Measurements from ENCODE around the gene GALNTL6.
"Not testable (repeated sequence)": the region's sequence is repeated elsewhere in the genome, so short reads cannot be mapped to it uniquely, and the experiment has no call there.

The GALNTL6 gene

DNA sequence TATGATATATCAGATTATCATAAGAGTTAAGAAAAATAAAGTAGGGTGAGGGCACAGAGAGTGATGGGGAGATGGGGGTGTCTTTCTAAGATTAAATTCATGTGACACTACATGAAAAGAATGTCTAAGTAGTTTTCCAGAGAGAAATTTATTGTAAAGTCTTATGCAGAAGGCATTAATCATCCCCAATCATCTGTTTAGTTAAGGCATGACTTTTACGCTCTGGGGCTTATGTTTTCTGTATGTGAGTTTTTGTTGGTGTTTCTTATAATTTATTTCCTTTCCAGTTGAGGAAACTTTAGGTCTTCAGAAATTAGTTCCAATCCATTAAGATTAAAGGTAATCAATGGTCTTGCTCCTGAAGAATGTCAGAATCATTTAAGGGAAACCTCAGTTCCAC, 972.4 kb downstream of the GALNTL6 start:
- DNase-seq (ENCODE audit: extremely low read depth in 1 of 2, low read depth in 1 of 2) = no peak

DNA sequence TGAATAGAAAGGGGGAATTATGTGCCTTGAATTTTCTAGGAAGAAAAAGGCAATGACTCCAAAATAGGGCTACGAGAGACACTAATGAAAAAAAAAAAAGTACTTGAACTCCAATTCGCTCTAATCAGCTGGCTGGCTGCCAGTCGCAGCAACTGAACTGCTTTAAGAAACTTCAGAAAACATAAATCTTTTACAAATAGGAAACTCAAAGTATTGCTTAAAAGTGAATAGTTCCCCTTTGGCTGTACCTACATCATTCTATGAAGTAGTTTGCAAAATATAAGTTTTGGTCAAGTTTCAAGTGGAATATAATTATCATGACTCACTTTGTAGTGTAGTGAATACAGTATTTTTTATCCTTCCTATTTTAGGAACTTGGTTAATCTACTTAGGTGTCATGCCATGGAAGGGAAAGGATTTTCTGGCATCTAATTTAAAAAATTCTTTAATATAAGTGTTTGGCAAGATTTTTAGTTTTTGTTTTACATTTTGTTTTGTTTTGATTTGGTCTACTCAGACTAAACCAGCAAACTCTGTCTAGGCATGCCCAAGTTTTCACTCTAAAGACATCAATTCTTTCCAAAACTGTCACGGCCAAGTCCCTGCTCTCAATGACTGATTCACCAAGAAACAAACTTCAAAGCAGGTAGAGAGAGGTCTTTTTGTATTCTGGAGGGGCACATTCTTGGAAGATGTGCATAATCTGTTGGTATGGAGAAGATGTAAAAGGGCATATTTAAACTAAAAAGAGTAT, 973.0 kb downstream of the GALNTL6 start:
- DNase-seq (ENCODE audit: extremely low read depth in 1 of 2, low read depth in 1 of 2) = no peak

DNA sequence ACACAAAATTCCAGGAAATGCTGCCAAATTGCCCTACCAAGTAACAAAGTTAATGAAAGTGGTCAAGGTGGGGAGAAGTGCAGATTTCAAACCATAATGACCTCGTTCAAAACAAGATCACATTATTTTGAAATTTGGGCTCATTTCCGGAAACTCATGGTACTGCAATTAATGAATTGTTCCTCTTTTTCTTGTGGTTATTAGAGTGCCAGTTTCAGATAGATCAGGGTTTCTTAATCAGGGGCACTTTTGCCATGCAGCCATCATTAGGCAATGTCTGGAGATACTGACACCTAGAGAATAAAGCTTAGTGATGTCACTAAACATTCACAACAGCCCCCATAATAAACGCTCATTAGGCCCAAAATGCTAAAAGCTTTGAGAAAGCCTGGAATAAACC, 973.9 kb downstream of the GALNTL6 start:
- DNase-seq (ENCODE audit: extremely low read depth in 1 of 2, low read depth in 1 of 2) = no peak

DNA sequence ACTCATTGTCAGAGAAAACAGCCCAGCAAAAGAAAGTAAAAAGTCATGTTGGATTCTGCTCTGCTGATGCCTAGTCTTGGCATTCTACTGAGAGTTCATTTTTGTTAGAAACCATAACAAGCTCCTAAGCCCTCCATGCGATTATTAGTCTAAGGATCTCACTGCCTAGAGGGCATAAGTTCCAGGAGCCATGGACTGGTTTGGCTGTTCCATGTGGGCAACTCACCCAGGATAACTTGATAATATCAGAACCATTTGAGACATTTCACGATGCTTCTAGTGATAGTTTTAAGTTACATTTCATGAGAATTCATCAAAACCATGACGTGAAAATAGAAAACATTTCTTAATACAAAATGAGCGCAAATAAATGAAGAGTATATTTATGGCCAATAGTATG, 978.6 kb downstream of the GALNTL6 start:
- DNase-seq (ENCODE audit: extremely low read depth in 1 of 2, low read depth in 1 of 2) = no peak

DNA sequence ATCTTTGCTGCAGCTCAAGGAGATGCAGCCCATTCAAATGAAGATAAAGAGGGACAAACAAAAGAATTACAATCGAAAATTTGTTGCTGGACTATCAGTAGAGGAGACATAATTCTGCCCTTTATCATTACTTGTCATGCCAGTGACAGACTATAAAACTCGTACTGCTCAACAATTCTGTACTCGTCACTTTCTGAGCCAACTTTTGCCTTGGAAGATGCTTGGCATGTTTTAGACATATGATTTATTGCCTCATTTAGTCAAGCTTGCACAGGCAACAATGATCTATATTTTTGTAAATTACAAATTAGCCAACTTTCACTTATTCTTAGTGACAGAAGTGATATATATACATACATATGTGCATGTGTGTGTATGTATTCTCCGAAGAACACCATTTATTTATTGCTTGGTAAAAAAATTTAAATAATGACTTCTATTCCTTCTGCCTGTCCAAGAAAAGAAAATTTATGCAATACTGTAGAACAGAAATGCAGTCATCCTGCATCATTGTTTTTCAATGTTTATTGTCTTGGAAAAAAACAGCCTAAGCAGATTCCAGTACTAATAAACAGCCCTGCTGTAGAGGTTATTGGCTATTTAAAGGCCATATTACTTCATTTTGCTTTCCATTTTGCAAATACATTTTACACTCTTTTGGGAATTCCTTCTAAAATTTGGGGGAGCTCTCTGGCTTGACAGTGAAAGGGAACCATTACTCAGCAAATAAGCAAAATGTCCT, 980.5 kb downstream of the GALNTL6 start:
- DNase-seq (ENCODE audit: extremely low read depth in 1 of 2, low read depth in 1 of 2) = no peak

DNA sequence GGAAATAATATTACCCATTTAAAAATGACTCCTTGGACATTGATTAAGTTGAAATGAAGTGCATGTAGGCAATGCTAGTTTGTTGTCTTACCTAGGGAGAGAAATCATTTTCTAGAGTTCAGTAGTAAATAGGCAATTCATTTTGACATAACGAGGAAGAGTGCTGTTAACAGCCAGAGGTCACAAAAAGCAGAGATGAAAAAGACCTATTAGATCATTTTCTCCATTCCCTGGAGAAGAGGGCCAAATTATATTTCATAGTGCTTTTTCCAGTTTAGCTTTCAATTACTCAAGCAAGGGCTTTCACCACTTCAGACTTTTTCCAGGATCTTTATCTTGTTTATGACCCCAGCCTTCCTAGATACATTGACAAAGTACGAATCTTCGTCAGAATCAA, 981.1 kb downstream of the GALNTL6 start:
- no peak for DNase-seq (ENCODE audit: extremely low read depth in 1 of 2, low read depth in 1 of 2)

DNA sequence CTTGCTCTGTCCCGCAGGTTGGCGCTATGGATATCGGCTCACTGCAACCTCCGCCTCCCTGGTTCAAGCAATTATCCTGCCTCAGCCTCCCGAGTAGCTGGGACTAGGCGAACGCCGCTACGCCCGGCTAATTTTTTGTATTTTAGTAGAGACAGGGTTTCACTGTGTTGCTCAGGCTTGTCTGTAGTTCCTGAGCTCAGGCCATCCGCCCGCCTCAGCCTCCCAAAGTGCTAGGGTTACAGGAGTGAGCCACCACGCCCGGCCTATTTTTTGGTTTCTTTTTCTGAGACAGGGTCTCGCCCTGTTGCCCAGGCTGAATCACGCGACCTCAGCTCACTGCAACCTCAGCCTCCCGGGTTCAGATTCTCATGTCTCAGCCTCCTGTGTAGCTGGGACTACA, 984.1 kb downstream of the GALNTL6 start:
- DNase-seq (ENCODE audit: extremely low read depth in 1 of 2, low read depth in 1 of 2) = not testable (repeated sequence)

DNA sequence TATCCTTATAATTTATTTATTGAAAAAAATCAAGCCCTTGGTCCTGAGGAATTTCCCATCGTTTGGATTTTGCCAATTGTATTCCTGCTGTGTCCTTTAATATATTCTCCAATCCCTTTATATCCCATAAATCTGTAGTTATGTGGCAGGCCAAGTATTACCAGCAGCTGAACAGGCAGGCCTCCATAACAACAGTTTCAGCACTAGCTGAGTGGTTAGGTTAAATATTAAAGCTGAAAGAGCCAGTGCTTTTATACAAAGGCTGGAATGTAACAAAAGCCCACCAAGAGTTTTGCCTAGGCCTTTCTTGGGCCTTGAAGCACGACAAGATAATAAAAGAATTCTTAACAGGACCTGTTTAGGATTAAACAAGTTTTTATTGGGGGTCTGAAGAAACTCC, 988.8 kb downstream of the GALNTL6 start:
- DNase-seq (ENCODE audit: extremely low read depth in 1 of 2, low read depth in 1 of 2) = no peak

DNA sequence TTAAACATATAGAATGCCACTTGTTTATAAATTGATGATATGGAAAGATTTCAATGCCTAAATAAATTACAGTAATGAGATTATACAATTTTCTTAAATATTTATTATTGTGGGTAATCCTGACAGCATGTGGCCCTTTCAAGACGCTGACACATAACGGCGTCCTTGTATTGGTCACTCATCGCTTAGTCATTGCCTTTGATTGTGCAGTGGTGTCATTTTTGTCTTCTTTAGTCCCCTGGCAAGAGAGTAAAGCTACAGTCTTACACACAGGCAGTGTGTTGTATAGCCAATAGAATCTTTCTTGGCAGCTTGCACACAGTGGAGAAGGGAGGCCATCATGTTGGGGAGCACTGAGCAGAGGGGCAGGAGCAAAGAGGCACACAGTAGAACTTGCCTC, 993.6 kb downstream of the GALNTL6 start:
- no peak for DNase-seq (ENCODE audit: extremely low read depth in 1 of 2, low read depth in 1 of 2)

DNA sequence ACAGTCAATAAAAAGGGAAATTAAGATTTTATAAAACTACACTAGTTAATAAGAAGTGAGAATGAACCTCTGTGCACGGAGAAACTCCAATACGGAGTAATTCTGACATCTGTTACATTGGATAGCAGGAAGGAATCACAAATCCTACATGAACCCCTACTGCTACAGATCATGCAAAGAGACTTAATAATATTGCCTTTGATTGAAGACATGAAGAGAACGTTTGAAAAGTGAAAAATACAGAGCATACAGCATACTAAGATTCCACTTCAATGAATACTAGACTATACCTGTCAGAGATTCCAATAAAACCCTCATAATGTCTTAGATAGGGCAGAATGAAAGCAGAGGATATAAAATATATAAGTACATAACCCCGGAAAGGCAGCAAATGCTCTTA, 995.0 kb downstream of the GALNTL6 start:
- DNase-seq (ENCODE audit: extremely low read depth in 1 of 2, low read depth in 1 of 2) = no peak

DNA sequence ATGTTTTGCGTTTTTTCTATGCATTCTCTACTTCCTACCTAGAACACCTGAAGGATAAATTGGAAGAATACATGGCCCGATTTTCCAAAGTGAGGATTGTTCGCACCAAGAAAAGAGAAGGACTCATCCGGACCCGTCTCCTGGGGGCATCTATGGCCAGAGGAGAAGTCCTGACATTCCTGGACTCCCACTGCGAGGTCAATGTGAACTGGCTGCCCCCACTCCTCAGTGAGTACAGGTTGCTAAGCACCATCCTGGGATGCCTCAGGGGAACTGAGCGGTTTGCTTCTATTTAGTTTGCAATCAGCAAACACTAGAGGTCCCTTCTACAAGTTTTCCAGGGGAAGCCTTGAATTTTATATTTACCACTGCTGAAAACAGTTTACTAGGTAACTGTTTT, 996.1 kb downstream of the GALNTL6 start:
- no peak for DNase-seq (ENCODE audit: extremely low read depth in 1 of 2, low read depth in 1 of 2)

DNA sequence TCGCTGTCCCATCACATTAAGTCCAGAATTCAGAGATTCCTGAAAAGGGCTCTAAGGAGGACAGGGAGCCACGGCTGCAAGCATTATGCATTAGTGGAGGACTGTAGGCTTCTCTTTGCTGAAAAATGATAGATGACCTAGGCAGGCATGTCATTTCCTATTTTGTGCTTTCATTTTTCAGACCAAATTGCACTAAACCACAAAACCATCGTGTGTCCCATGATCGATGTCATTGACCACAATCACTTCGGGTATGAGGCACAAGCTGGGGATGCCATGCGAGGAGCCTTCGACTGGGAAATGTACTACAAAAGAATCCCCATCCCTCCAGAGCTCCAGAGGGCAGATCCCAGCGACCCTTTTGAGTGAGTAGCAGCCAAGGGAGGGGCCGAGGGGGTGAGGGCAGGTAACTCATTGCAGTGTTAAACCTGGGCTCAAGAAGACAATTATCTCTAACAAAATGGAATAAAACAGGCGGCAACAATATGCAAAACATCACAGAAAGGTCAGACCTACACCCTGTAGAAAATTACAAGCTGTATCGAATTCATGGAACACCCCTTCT, 1000.2 kb downstream of the GALNTL6 start:
- DNase-seq (ENCODE audit: extremely low read depth in 1 of 2, low read depth in 1 of 2) = no peak

DNA sequence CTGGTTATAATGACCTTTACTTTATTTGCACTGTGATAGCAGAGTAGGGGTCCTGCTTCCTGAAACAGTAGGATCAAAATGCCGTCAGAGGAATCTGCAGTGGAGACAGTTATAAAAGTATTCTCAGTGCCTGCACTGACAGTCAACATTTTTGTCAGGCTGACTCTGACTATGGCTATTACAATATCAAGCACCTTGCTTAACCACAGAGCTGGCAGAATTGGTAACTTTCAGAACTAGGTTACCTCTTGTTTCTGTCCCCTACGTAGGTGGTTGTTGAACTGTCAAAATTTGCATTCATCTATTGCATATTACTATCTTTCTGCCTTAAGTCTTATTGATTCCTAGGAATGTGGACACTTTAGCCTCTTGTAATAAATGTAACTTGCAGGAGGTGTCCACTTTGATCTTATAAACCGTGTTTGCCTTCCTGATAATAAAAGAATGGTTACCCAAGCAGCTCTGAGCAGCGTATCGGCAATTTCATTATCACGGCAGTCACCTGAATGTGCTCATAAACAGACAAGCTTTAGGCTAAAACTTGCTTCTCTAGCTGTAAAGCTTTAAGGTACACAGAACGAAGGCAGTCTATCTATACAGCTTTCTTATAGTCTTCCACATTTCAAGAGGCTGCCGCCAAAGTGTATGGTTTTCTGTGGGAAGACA, 1002.4 kb downstream of the GALNTL6 start:
- DNase-seq (ENCODE audit: extremely low read depth in 1 of 2, low read depth in 1 of 2) = no peak

DNA sequence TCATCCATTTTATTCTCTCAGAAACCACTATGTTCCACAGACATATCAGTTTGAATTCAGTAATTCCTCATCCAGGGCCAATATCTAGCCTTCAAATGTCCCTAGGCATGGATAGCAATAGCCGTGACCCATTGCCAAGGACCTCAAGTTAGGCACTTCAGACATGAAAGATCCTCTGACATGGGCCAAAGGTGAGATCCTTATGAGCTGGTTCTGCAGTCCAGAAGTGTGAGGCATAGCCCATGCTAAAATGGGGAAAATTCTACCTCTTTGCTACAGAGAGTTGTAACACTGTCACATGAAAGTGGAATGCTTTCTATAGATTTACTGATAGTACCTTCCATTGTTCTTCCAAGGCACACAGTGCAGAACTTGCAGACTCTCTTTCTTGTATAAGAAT, 1005.7 kb downstream of the GALNTL6 start:
- no peak for DNase-seq (ENCODE audit: extremely low read depth in 1 of 2, low read depth in 1 of 2)

DNA sequence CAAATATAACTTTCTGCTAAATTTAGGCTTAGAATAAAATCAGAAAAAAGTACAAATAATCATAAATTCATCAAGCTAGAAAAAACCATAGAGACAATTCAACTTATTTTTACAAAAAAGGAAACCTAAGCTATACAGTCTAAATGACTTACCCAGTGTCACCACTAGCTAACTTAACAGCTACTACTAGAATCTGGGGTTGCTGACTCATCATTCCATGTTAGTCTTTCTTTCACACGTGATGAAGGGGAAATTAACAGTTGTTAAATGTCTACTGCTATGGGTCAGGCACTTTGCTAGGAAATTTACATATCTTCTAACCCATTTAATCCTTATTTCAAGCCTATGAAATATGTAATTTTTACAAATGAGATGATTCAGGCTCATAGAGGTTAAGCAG, 1006.1 kb downstream of the GALNTL6 start:
- no peak for DNase-seq (ENCODE audit: extremely low read depth in 1 of 2, low read depth in 1 of 2)

DNA sequence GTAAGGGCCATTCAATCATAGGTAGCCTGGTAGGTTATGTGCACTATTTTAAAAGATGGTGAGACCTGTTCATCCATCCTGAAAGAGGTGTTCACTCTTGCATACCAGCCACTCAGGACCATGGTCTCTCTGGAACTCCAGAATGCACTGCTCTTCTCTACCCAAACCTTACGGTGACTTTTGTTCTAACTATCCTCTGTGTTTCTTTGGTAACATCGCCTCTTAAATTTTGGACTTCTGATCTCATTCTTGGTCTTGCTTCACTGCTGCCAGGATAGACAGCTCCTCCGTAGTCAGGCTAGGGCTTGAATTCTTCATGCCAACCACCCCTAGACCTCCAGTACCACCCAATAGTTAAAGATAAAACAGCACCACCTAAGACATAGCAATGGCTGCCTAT, 1009.1 kb downstream of the GALNTL6 start:
- no peak for DNase-seq (ENCODE audit: extremely low read depth in 1 of 2, low read depth in 1 of 2)

DNA sequence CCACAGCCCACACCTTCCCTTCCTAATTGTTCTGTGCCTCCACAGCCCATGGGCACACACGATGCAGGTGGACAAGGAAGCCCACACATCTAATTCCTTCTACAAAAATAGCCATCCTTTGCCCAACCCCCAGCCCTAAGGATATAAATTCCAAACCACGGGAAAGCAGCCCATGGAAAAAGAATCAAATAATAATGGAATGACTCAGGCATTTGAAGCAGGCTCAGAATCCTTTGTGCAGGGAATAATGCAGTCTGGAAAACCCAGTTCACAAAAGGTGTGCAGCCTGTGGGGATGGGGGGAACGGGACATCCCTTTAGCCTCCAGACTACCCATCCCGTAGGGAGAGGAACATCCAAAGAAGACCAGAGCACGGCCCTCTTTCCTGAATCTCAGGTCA, 1013.1 kb downstream of the GALNTL6 start:
- no peak for DNase-seq (ENCODE audit: extremely low read depth in 1 of 2, low read depth in 1 of 2)

DNA sequence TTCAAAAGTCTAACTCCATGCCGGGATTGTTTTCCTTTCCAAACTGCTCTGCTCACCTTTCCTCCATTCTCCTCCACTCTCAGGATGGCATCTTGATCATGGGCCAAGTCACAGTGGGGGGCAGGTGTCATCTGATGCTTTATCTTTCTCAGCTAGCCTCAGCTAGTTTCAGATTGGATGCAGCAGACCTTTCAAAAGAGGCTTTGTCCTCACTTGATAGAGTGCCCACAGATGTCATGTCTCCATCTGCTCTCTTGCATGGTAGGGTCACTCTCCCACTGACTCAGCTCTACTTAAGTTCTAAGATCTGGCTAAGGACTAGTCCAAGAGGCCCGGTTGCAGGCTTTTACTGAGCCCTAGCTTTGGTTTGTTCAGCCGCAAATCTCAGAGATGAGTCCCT, 1013.7 kb downstream of the GALNTL6 start:
- DNase-seq (ENCODE audit: extremely low read depth in 1 of 2, low read depth in 1 of 2) = no peak

DNA sequence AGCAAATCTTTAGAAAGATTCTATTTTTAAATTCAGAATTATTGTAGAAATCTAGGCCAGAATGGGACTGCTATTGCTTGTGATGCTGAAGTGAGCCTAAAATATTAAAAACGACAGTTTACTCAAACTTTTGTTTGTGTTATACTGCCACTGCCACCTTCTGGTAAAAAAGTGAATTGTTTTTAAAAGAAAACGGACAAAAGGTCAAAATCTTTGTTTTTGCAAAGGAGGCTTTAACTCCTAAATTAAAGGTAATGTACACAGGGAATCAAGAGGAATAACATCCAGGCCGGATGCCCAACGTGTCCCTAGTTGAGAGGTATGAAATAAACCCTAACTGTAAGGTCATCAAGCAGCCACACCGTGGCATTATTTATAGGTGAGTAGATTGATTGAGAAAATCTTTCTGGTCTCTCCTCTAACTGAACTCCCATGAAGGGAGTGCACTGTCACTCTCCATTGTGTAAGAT, 1017.1 kb downstream of the GALNTL6 start:
- no peak for DNase-seq (ENCODE audit: extremely low read depth in 1 of 2, low read depth in 1 of 2)

DNA sequence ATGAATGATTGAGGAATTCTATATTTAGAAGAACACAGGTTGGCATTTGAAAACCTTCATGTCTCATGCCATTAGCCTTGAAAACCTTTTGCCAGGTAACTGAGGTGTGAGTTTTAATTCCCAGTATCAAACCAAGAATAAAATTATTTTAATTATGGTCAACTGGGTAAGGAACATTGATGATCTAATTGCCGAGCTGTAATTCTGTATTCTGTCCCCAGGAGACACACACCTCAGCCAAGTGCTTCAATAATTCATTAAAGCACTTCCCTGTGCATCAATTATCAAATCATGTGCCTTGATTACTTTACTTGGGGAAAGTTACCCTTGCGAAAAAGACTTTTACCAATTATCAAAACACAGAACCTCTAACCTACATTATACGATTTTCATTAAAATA, 1023.5 kb downstream of the GALNTL6 start:
- no peak for DNase-seq (ENCODE audit: extremely low read depth in 1 of 2, low read depth in 1 of 2)

DNA sequence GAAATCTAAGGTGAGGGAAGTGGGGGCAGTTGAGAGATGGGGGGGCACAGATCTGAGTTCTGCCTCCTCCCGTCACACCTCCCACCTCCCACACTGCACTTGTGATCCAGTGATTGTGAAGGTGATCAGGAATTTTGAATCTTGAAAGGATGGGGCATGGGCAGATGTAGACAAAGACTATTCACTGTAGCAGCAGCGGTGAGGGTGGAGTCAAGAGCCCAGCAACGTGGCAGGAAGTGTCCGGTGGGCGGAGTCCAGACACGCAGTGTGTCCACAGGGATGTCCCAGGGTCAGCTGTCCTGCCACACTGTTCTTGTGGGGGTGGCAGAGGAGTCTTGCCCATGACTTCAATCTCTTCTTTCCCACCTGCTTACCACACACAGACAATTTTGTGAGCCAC, 1024.9 kb downstream of the GALNTL6 start:
- no peak for DNase-seq (ENCODE audit: extremely low read depth in 1 of 2, low read depth in 1 of 2)

DNA sequence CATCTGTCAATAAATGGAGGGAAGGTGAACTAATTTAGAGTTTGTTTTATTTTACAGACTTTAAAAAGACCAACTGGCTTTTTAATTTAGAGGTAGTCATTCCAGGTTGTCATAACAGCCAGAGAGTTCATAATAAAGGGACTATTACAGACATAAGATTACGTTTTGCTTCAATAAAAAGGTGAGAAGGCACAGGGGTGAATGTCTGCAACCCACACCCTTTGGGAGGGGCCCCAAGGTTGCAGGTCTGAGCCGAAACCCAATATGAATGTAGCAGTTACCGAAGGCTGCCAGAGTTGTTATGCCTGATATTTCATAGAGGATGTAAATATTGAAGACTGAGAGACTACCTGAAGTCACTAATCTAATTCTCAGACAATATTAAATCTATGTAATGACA, 1025.7 kb downstream of the GALNTL6 start:
- DNase-seq (ENCODE audit: extremely low read depth in 1 of 2, low read depth in 1 of 2) = no peak

Measured in stimulated activated CD8-positive, alpha-beta memory T cell treated with anti-CD3 and anti-CD28 coated beads, Interleukin-7, amount 100 ng/mL, for 48 hours (primary cell).